GM12875 (cell line): ENCODE data around the gene NAT16.

ENCODE experiments used
- H3K4me3 ChIP-seq: one replicate; pipeline ENCODE4 v1.5.1; 2011; ENCODE audit warnings: low read depth, low read length, control low read depth
- TF ChIP-seq, protein P1 (sequence below): IDR thresholded peaks from 2 replicates; pipeline ENCODE4 v1.5.1; 2011; ENCODE audit warnings: low read depth, mild to moderate bottlenecking, control low read depth, inconsistent platforms, low read length, moderate library complexity, borderline replicate concordance; ENCODE audit not compliant: insufficient read depth

Gene NAT16

DNA sequence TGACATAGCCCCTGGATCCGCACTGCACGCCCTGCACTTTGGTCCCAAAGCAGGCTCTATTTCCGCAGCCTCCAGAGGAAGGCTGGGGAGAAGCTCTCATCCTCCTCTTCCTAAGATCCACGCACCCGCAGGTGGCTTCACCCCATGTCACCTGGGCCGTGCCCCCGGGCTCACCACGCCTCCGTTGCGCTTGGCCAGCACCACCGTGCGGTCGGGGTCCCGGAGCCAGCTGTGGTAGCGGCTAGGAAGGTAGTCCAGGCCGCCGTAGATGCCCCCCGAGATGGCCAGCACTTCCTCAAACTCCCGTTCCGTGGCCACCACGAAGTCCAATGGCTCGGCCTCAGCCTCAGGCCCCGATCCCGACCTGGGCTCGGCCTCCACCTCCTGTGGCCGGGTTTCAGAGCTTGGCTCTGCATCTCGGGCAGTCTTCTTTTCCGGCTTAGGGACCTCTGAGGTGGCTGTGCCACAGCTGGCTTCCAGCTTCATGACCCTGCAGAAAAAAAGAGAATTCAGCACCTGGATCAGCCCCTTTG lies 5.7 kb downstream of the NAT16 start:
- no peak overlapping the region for H3K4me3 ChIP-seq
- TF ChIP-seq, protein P1, sequence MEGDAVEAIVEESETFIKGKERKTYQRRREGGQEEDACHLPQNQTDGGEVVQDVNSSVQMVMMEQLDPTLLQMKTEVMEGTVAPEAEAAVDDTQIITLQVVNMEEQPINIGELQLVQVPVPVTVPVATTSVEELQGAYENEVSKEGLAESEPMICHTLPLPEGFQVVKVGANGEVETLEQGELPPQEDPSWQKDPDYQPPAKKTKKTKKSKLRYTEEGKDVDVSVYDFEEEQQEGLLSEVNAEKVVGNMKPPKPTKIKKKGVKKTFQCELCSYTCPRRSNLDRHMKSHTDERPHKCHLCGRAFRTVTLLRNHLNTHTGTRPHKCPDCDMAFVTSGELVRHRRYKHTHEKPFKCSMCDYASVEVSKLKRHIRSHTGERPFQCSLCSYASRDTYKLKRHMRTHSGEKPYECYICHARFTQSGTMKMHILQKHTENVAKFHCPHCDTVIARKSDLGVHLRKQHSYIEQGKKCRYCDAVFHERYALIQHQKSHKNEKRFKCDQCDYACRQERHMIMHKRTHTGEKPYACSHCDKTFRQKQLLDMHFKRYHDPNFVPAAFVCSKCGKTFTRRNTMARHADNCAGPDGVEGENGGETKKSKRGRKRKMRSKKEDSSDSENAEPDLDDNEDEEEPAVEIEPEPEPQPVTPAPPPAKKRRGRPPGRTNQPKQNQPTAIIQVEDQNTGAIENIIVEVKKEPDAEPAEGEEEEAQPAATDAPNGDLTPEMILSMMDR: no peak

DNA sequence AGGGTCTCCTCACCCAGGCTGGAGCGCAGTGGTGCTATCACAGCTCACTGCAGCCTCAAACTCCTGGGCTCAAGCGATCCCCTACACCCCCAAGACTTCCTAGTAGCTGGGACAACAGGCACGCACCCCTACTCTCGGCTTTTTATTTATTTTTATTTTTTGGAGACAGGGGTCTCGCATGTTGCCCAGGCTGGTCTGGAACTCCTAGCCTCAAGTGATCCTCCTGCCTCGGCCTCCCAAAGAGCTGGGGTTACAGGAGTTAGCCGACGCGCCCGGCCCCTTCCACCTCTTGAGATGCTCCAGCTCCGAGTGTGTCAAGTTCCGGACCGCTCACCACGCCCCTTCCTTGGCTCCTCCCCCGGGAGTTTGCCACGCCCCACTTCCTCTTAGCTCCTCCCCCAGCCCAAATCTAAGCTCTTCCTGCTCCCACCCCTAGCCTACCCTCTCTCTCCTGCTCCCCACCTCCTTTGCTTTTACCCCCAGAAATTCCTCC lies 6.3 kb downstream of the NAT16 start:
- TF ChIP-seq, protein P1: no peak
- no peak overlapping the region for H3K4me3 ChIP-seq

DNA sequence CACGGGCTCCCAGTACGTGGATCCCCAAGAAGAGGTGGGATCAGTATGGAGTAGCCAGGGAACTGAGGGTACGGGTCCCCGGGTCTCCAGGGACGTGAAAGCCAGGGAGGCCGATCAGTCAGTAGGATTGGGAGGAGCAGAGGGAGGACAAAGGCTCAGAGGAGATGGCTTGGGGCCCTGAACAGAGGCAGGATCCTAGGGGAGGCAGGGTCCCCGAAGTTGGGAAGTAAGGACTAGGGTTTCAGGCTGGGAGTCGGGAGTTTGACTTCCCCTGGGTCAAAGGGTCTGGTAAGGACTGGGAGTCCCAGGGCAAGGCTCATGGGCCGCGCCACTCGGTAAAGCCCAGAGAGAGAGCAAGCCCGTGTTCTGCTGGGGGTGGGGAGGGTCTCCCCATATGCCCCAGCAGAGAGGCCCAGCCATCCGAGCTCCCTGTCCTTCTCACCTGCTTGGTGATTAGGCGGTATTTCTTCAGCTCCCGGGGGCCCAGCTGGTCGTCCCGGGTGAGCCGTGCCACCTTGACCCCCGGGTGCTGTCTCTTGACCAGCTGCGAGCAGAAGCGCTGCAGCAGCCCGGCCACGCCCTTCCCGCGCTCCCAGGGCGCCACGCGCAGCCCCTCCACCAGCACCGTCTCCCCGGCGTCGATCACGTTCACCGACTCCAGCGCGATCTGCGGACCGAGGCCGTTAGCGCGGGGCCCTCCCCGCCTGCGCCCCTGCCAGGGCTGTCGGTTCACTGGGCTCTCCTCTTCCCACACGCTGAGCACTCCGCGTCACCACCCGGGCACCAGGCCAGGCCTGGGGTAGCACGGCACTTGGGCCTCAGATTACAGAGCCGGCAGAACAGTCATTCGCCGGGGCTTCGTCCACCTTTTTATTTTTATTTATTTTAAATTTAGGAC lies 7.0 kb downstream of the NAT16 start:
- no peak overlapping the region for H3K4me3 ChIP-seq

DNA sequence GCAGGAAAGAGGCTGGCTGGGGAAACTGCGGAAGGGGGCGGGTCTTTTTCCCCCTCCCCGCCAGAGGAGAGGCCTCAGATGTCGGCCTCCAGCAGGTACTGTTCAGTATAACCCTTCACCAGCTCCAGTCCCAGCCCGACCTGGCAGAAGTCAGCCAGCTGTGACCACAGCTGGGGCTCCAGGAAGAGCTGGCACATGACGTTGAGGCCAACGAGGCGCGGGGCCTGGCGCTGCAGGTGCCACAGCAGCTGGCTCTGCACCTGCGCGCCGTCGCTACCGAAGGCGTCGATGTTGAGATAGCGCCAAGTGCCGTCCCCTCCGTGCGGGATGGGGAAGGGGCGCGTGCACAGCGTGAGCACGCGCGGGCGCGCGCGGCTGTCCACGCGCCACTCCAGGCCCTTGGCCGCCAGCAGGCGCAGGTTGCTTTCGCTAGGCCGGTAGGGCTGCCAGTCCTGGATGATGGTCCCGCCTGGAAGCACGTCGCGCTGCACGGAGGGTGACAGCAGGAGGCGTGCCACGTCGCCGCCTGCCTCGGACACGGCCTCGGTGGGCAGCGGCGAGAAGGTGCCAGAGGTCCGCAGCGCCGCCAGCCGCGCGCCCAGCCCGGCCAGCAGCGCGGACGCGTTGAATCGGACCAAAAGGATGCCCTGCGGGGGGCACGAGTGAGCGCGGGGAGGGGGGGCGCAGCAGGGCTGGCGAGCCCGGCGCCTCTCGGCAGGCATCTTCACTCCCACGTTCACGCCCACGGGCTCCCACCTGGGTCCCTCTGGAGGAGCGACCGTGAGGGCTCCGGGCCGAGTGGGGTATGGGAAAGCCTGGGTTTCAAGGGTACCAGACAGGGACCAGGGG lies 7.9 kb downstream of the NAT16 start:
- H3K4me3 ChIP-seq: no peak overlapping the region
- TF ChIP-seq, protein P1: no peak

More for the DNA sequence above, 7.0 kb downstream of the NAT16 start:
- TF ChIP-seq, protein P1: no peak

DNA sequence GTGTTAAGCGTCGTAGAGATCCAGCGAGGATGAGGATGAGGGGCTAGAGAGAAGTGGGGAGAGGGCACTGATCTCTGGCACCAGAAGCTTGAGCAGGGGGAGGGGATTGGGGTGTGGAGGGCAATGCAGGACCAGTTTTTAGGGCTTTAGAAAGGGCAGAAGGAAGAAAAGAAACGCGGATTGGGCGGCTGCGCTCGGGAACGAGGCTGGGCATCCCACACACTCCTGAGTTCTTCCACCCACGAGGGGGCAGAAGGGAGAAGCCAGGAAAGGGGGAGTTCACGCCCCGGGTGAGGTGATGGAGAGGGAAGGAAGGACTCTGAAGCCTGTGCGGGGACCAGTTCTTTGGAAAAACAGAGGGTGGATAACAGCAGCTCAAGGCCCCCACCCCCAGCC lies 8.7 kb downstream of the NAT16 start:
- TF ChIP-seq, protein P1: 0 out of 2 replicates have a peak, but pooled peaks have one; percentile 11
- no peak overlapping the region for H3K4me3 ChIP-seq

DNA sequence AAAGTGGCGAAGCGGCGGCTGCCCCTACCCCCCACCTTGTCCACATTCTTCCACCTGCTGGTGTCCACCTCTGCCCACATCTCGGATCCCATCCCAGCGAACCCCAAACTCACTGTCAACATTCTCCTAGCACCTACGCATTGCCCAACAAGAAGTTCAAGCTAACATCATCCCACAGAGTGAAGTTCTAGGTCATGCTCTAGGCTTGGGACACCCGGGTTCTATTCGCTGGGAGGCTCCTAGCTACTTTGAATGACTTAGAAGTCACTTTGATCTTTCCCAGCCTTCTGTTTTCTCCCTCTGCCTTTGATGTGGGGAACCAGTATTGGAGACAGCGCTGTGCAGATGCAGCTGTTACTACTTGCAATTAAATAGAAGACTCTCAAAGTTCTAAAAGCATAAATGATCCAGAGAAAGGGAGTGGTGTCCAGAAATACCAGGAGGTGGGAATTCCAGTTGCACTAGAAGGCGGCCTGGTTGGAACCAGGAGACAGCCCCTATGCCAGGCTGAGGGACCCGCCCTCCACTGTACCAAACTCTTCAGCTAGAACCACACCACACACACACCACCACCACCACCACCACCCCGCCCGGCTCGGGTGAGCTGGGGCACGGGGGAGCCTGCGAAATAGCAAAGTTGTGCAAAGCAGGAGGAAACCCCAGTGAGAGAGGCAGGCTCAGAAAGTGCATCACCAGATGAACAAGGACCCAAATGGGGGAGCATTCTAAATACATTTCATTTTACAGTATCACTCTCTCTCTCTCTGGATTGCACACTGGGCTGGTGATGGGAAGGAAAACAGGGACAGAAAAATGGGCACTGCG lies 9.3 kb downstream of the NAT16 start:
- no peak overlapping the region for H3K4me3 ChIP-seq
- TF ChIP-seq, protein P1: no peak
